Measurements from ENCODE around the gene RAD18.

The RAD18 gene, protein sequence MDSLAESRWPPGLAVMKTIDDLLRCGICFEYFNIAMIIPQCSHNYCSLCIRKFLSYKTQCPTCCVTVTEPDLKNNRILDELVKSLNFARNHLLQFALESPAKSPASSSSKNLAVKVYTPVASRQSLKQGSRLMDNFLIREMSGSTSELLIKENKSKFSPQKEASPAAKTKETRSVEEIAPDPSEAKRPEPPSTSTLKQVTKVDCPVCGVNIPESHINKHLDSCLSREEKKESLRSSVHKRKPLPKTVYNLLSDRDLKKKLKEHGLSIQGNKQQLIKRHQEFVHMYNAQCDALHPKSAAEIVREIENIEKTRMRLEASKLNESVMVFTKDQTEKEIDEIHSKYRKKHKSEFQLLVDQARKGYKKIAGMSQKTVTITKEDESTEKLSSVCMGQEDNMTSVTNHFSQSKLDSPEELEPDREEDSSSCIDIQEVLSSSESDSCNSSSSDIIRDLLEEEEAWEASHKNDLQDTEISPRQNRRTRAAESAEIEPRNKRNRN

DNA sequence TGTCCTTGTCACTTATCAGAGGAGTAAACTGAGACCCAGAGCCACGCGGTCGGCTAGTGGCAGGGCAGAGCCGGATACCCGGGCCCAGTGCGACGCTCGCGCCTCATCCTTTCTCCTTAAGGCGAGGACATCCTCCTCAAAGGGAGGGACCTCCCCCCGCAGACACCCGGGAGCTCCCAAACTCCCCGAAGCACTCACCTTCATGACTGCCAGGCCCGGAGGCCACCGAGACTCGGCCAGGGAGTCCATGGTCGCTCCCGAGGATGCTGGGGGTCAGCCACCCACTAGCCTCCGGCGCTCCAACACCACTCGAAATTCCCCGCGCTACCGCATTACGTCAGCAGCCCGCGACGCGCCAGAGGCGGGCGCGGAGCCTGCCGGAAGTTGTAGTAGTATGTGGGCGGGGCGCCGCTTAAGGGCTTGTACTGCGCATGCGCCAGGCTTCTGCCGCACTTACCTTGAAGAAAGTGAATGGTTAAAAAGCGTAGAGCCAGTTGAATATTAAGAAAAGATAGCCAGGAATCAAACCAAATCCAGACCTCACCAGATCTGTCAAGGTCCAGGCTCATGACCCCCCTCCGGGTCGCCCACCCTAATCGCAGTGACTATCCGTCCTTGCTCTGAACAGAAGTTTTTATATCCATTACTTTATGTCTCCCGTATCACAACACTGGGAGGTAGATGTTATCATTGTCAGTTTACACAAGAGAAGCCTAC lies at the start of gene RAD18:
TSS of gene RAD18 (minus strand) at position 336 of the 717 bp plus-strand sequence. CDS start at position 249, 87 bp downstream.
- TF ChIP-seq ZFX (IDR thresholded peaks at IDR 0.05; ENCODE audit: borderline replicate concordance): no peak
- TF ChIP-seq, protein P1, sequence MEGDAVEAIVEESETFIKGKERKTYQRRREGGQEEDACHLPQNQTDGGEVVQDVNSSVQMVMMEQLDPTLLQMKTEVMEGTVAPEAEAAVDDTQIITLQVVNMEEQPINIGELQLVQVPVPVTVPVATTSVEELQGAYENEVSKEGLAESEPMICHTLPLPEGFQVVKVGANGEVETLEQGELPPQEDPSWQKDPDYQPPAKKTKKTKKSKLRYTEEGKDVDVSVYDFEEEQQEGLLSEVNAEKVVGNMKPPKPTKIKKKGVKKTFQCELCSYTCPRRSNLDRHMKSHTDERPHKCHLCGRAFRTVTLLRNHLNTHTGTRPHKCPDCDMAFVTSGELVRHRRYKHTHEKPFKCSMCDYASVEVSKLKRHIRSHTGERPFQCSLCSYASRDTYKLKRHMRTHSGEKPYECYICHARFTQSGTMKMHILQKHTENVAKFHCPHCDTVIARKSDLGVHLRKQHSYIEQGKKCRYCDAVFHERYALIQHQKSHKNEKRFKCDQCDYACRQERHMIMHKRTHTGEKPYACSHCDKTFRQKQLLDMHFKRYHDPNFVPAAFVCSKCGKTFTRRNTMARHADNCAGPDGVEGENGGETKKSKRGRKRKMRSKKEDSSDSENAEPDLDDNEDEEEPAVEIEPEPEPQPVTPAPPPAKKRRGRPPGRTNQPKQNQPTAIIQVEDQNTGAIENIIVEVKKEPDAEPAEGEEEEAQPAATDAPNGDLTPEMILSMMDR (IDR thresholded peaks at IDR 0.05): no peak
- peak within 1 kb of the TSS; percentile 84 for H3K27ac ChIP-seq

DNA sequence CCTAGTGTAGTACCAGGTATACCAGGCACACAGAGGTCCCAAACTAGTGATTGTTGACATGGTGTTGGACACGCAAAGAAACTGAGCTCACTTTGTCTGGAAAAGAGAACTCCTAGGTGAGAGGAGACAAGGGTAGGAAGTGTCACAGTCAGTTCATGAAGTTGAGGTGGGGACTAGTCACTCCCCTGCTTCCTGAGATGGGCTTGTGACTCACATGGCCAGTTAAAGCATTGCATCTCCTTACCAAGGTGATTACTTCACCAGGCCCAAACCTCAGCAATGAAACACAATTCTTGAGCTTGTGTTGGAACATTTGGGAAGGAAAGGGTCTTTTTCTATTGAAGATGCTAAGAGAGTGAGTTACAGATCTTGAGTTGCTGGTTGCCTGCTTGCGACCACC lies 49.2 kb upstream of the RAD18 start:
- TF ChIP-seq, protein P1 (IDR thresholded peaks at IDR 0.05): no peak
- no peak for TF ChIP-seq ZFX (IDR thresholded peaks at IDR 0.05; ENCODE audit: borderline replicate concordance)
- H3K27ac ChIP-seq: no peak overlapping the region

DNA sequence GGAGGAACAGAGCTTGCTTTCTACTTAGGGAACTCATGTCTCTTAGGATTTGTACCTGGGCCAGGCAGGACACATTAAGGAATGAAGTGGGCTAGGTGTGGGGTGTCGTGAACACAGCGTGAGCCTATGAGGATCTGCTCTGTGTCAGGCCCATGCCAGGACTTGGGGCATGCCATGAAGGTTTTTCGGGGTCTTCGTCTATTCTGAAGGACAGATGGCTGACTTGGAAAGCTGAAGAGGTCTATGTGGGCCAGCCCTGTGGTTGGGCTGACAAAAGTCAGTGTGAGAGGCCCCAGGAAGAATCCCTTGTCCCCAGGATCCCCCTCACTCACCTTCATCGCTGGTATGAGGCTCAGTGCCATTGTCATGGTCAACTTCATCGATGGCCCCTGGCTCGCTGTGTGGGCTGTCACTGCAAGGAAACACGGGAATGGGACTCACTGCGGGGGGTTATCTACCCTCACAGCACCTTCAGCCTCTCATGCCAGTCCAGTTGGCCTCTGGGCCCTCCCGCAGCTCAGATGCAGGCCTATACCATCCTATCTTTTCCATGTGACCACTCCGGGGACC lies 46.8 kb upstream of the RAD18 start:
- H3K27ac ChIP-seq: no peak overlapping the region
- TF ChIP-seq, protein P1 (IDR thresholded peaks at IDR 0.05): no peak
- no peak for TF ChIP-seq ZFX (IDR thresholded peaks at IDR 0.05; ENCODE audit: borderline replicate concordance)

DNA sequence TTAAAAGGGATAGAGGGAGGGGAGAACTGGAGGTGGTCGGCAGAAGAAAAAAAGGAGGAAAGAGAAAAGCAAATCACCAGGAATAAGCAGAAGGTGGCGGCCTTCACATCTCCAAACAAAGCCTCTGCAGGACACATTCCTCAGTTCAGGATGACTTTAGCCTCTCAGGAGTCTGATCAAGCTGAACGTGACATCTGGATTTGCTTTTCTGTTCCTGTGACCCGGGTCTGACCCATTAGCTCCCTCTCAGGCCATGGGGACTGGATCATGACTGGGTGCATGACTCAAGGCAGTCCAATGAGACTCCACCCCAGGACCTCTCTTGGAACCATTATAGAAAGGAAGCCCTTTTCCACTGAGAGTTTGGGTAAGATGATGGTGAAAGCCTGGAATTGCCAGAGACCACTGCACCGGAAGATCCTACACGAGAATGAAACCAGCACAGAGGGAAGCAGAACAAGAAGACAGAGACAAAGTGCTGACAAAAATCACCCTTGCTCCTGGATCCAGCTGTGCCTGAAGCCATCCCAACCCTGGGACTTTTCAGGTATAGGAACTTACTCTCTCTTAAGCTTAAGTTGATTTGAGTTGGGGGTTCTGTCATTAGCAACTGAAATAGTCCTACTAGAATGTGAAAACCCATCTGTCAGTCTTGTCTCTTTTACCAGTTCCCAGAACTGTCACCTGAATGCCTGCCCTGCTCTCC lies 45.4 kb upstream of the RAD18 start:
- H3K27ac ChIP-seq: no peak overlapping the region
- TF ChIP-seq, protein P1 (IDR thresholded peaks at IDR 0.05): no peak
- no peak for TF ChIP-seq ZFX (IDR thresholded peaks at IDR 0.05; ENCODE audit: borderline replicate concordance)

DNA sequence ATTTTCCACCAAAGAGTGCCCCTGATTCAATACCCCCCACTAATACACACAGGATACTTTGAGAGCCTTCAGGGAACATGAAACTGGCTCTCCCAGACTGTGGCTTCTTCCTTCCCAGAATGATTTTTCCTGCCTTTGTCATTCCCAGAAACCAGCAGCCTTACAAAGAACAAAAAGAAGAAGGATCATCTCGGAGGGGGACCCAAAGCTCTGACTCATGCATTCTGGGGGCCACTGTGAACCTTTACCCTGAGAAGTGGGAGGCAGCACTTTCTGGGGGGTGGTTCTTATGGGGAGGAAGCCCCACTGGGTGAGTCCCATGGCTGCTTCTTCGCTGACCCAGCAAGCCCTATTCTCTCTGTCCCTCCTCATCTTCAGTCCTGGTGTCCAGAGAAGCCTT lies 44.7 kb upstream of the RAD18 start:
- no peak for TF ChIP-seq ZFX (IDR thresholded peaks at IDR 0.05; ENCODE audit: borderline replicate concordance)
- TF ChIP-seq, protein P1 (IDR thresholded peaks at IDR 0.05): no peak
- H3K27ac ChIP-seq: no peak overlapping the region

DNA sequence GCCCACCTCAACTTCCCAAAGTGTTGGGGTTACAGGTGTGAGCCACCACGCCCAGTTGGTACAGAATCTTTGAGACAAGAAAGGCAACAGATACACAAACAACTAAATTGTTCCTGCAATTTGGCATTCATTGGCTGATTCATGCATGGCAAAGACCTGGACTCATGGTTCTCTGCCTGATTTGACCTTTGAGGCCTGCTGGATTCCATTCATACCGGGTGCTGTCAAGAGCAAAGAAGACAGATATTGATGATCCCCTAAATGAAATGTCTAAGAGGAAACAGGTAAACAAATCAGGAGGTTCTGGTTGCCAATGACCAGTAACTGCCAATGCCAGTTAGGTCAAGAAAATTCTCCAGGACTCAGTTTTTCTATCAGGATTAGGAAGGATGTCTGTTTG lies 43.9 kb upstream of the RAD18 start:
- H3K27ac ChIP-seq: no peak overlapping the region

More for the DNA sequence above, 43.9 kb upstream of the RAD18 start:
- TF ChIP-seq ZFX (IDR thresholded peaks at IDR 0.05; ENCODE audit: borderline replicate concordance): no peak
- TF ChIP-seq, protein P1 (IDR thresholded peaks at IDR 0.05): no peak
